Fibroblast of peridontal ligament (primary cell): ENCODE measurements around the gene SH3GL2.
A peak's percentile ranks its signal among the peaks of the same experiment; 100 is the strongest.

Source experiments
- DNase-seq: peaks from one replicate; pipeline ENCODE4 v3.0.0-alpha.2; 2010; ENCODE audit errors: extremely low read depth

Gene SH3GL2

GRCh38 chr9:17578911-17579793, at the start of gene SH3GL2:
Gene SH3GL2 (plus strand): TSS chr9:17579066.
- DNase-seq: peak; percentile 13

- DNase-seq: peak; percentile 73
These were observed 47.1 kb upstream of the SH3GL2 start for GRCh38 chr9:17531642-17532254.

GRCh38 chr9:17532461-17532860, 46.4 kb upstream of the SH3GL2 start:
- DNase-seq: no peak

GRCh38 chr9:17535176-17535575, 43.7 kb upstream of the SH3GL2 start:
- DNase-seq: no peak

GRCh38 chr9:17536027-17536426, 42.8 kb upstream of the SH3GL2 start:
- no peak for DNase-seq

- no peak for DNase-seq
These were observed 27.8 kb upstream of the SH3GL2 start for GRCh38 chr9:17551023-17551422.

- DNase-seq: no peak
These were observed 23.4 kb upstream of the SH3GL2 start for GRCh38 chr9:17555362-17556054.

GRCh38 chr9:17556255-17556654, 22.6 kb upstream of the SH3GL2 start:
- no peak for DNase-seq

- DNase-seq: no peak
These were observed 21.9 kb upstream of the SH3GL2 start for GRCh38 chr9:17556935-17557334.

- DNase-seq: no peak
These were observed 7.0 kb upstream of the SH3GL2 start for GRCh38 chr9:17571825-17572224.

- no peak for DNase-seq
These were observed 4.5 kb upstream of the SH3GL2 start for GRCh38 chr9:17574342-17574741.

GRCh38 chr9:17578577-17578910, 322 bp upstream of the SH3GL2 start:
- no peak for DNase-seq

GRCh38 chr9:17580119-17580518, 1.3 kb downstream of the SH3GL2 start:
- no peak for DNase-seq

- no peak for DNase-seq
These were observed 8.2 kb downstream of the SH3GL2 start for GRCh38 chr9:17587113-17587512.

- no peak for DNase-seq
These were observed 9.5 kb downstream of the SH3GL2 start for GRCh38 chr9:17588395-17588794.

- no peak for DNase-seq
These were observed 10.1 kb downstream of the SH3GL2 start for GRCh38 chr9:17588941-17589340.

- no peak for DNase-seq
These were observed 10.9 kb downstream of the SH3GL2 start for GRCh38 chr9:17589771-17590170.

- DNase-seq: no peak
These were observed 16.1 kb downstream of the SH3GL2 start for GRCh38 chr9:17594961-17595360.

- no peak for DNase-seq
These were observed 19.1 kb downstream of the SH3GL2 start for GRCh38 chr9:17597977-17598376.

- peak; percentile 60 for DNase-seq
These were observed 22.2 kb downstream of the SH3GL2 start for GRCh38 chr9:17600962-17601593.

GRCh38 chr9:17604556-17604955, 25.7 kb downstream of the SH3GL2 start:
- no peak for DNase-seq

- no peak for DNase-seq
These were observed 30.6 kb downstream of the SH3GL2 start for GRCh38 chr9:17609312-17610005.
